SIG-M5 treated with dmso at 0.1 percent for 504 hours (cell line): Measurements from ENCODE around the gene GLDN.

Source experiments
- DNase-seq: peaks from one replicate; lab custom pipeline; 2025; ENCODE audit not compliant: unreplicated experiment; lab: John Stamatoyannopoulos, UW

GLDN gene

DNA sequence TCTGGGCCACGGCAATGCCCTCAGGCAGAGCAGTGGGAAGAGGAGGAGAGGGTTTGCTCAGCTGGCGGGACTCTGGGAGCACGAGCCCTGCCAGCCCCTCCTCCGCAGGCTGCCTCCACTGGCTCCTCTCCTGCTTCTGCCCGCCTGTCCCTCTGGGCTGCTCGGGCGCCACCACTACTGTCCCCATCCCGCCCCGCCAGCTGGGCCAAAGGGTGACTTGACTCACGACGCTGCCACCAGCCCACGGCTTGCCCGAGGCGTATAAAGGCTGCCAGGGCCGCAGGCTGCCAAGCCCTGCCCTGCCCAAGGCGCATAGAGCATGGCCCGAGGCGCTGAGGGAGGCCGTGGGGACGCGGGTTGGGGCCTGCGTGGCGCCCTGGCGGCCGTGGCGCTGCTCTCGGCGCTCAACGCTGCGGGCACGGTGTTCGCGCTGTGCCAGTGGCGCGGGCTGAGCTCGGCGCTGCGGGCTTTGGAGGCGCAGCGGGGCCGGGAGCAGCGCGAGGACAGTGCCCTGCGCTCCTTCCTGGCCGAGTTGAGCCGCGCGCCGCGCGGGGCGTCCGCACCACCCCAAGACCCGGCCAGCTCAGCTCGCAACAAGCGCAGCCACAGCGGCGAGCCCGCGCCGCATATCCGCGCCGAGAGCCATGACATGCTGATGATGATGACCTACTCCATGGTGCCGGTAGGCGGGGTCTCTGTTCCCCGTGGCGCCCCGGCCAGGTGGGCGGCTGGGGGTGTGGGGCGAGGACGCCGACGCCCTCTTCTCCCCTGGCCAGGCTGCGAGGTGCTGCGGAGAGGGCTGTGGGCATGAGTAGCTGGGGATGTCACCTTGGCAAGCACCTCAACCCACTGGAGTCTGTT is at the start of gene GLDN:
TSS of gene GLDN (plus strand) at position 290 of the 861 bp plus-strand sequence. CDS start at position 320, 30 bp downstream.
- no peak for DNase-seq

GRCh38 chr15:51298620-51299019 is 42.8 kb upstream of the GLDN start:
- no peak for DNase-seq

DNA sequence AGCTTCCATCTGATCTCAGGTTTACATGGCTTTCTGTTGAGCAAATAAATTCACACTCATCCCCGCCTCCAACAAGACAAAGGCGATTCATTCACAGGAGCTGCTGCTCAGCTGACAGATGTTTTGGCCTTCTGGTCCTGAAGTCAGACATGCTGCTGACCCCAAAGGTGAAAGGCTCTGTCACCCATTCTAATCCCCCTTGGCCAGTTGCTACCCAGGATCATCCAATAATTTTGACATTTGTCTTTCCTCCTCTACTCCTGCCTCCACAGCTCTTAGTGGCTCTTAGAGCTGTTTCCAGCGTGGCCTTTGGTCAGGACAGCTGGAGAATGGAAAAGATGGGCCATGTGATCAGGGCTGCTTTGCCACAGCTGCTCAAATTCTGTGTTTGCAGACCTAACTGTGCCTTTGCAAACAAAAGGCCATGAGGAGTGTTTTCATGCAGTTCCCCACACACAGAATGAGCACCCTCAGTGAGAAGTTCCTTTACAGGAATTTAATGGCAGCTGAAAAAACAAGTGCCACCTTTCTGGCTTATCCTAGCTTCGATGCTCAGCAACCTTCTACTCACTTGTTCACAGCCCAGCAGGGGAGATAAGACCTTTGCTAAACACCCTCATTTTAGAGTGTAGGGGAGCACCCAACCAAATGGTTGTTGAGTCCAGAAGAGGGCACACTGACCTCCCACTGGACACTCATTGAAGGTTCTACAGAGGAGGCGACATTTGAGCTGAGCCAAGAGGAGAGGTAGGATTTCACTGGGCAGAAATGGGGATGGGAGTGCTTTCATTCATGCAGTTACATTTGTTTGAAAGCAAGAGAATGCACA is 42.1 kb upstream of the GLDN start:
- DNase-seq = no peak

DNA sequence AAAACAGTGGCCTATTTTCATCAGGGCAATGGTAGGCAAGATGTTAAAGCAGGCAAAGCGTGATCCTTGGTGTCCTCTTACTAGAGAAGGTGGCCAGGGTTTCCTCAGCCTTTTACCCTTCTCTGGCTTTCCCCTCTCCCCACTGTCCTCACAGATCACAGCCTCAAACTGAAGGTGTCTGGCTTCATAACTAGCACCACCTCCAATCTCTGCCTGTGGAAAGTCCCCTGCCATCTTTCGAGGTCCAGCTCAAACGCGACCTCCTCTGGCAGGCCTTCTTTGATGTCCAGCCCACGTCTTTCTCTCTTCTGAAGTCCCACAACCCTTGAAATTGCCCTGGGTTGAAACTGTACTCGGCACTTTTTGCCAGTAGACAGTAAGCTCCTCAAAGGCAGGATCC is 39.0 kb upstream of the GLDN start:
- DNase-seq = no peak

DNA sequence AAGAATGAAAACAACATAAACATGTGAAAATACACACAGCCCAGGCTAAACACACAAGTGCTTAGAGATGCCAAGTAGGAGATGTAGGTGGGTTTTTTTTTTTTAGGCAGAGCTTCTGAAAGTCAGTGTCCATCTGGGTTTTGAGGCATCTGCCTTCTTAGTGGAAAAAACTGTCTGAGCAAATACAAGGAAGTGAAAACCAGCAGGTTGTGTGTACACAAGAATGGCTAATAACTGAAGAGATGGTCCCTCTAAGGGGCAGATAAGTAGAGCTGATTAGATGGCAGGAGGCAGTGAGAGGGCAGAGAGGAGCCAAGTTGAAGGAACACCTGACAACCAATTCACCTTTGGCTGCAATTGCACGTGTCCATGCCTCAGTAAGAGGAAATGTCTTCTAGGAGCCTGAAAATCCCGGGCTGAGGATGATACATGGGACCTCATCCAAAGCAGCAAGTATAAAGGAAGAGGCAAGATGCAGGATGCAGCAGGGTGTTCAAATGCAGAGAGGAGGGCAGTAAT is 37.9 kb upstream of the GLDN start:
- DNase-seq = no peak

GRCh38 chr15:51307325-51307724 is 34.1 kb upstream of the GLDN start:
- DNase-seq = no peak

DNA sequence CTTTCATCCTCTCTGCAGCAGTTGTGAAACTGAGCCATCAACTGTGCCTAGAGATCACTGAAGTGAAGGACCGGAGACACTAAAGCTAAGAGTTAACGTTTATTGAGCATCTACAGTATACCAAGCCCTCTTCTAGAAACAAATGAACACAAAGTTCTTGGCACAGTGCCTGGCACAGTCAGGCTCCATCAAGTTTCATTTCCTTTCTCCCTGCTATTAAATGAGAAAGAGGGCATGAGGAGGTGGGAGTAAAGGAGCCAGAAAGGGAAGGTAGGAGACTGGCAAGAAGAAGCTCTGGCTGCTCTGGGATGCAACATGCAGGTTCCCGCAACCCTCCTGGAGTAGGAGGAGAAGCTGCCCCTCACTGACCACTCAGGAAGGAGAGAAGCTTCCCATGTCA is 33.6 kb upstream of the GLDN start:
- DNase-seq = no peak

DNA sequence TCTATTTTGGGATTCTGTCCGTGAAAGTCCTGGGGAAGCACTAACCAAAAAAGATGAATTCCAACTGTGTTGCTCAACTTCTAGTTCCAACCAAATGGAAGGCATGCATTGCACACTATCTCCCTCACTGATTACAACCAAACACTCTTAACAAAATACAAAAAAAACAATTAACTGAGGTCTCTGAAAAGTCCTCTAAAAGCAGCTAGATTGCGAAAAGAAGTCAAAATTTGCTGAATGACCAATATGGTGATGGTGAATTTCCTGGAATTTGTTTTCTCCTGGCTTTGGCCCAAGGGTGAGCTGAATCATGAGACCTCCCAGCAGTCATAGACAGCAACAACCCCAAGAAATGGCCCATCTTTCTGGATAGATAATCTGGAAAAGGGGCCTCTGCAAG is 31.4 kb upstream of the GLDN start:
- DNase-seq = no peak

DNA sequence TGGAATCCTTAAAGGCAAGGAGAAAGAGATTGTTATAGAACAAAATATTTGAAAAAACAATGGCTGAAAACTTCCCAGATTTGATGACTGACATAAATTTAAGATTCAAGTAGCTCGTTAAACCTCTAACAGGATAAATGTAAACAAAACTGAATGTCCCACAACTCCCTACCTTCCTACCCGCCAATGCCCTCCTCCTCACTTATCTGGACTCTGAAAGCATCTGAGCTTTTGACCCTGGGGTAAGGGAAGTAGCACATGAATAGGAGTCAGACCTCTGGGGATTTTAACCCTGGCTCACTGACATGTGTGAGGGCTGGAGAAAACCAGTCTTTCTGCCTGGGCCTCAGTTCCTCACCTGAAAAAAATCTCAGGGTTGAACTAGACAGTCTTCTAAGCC is 29.9 kb upstream of the GLDN start:
- no peak for DNase-seq

GRCh38 chr15:51312166-51313073 is 29.0 kb upstream of the GLDN start:
- DNase-seq = no peak

- no peak for DNase-seq
Measured at GRCh38 chr15:51313074-51313393, 28.4 kb upstream of the GLDN start.

DNA sequence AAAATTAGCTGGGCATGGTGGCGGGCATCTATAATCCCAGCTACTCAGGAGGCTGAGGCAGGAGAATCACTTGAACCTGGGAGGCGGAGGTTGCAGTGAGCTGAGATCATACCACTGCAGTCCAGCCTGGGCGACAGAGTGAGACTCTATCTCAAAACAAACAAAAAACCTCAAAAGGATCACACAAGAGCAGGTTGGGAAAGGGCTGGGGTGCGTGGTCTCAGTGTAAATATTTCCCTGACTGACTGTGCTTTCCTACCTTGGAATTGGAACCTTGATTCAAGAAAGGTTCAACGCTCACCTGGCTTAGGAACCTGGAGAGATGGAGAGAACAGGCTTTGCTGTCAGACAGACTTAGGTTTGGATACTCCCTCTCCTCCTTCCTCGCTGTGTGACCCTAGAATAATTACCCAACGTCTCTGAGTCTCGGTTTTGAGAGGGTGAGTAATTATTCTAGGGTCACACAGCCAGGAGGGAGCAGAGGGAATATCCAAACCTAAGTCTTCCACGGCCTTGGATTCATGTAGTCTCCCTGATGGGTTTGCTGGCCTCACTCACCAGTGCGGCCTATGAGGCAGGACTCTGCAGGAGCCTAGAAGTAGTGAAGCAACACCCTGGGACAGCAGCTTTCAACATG is 27.7 kb upstream of the GLDN start:
- no peak for DNase-seq

DNA sequence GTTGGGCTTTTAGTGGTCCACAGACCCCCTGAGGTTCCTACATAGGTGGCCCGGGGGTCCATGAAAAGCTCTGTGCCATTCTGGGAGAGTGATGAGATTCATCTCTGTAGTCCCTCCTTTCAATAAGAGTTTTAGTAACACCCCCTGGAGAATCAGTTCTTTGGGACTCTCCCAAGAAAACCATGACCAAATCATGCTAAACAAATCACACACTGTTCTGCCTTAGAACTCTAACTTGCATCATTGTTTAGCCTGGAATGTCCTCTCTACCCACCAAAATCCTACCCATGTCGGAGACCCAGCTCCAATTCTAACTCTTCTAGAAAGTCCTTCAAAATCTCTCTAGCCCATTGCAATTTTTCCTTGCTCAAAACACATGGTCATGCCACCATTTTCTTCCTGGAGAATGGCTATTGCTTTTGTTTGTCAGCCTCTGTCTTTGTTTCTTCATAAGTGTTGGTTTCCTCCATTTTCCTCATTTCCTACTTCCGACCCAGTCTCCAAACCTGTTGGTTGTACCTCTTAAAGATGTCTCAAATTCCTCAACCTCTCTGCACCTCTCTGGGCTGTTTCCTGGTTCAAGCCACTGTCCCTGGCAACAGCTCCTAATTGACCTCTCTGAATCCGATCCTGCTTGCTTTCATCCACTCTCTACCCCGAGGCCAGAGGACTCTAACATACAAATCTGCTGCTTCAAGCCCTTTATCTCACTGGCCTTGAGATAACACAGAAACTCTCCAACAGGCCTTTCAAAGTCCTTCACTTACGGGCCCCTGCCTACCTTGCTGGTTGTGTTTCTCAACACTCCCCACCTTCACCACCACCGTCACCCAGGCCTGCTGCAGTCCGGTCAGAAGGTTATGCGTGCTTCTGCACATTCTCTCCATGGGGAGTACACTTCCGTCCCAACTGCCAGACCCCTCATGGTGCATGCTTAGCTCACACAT is 26.8 kb upstream of the GLDN start:
- no peak for DNase-seq

DNA sequence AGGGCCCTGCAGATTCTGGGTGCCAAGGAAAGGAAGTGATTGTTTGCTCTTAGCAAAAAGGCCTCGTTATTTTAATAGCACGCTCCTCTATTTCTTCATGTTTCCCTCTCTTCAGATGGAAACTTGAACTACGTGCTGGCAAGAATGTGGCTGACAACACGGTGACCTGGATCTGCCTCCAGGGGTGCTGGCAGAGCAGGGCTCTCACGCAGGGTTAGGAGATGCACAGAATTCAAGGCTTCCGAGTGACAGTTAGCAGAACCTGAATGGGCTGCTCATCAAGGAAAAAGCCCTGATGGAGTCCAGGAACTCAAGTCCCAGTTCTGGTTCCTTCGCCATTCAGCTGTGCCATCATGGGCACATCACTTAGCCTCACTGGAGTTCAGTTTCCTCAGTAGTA is 25.7 kb upstream of the GLDN start:
- no peak for DNase-seq

DNA sequence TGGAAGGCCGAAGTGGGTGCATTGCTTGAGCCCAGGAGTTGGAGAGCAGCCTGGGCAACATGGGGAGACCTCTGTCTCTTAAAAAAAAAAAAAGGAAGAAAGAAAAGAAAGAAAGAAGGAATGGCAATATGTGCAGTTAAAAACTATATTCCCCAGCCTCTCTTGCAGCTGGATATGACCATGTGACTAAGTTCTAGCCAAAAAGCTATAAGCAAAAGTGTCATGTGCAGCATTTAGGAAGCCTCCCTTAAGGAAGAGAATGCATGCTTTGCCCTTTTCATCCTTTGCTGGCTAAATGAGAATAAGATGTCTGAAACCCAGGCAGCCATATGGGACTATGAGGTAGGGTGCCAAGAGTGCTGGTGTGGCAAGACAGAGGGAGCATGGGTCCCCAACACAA is 24.8 kb upstream of the GLDN start:
- no peak for DNase-seq

DNA sequence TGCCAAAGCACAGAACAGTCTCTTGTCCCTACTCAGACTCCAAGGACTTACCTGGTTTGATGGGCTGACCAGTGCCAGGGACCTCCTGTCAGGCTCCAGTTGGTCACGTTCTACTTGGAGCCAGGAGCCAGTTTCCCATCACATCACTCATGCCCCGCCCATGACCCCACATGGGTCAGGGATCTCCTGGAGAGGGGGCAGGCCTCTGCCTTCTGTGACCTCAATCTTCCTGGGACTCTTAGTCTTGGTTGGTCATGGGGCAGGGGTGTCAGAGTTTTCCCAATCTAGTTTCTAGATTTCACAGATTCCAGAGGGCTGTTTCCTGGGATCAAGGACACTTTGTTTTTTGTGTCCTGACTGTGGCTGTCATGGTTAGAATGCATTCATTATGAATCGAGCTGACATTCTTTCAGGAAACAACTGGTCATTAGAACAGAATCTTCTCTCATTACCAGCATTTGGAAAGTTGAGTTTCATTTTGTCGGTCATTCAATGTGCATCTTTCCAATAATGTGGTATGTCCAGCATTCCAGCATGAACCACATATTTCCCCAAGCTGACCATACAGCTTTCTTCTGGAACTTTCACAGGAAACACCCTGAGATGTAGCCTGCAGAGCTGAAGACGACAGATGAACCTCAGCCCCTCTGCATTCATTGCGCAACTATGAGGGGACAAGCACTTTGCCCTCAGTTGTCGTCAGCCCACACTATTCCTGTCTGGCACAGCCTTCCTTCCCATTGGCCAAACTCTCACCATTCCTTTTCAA is 22.9 kb upstream of the GLDN start:
- DNase-seq = no peak

- no peak for DNase-seq
Measured at GRCh38 chr15:51319539-51319938, 21.9 kb upstream of the GLDN start.

- no peak for DNase-seq
Measured at GRCh38 chr15:51320843-51321242, 20.6 kb upstream of the GLDN start.

- no peak for DNase-seq
Measured at GRCh38 chr15:51321316-51321715, 20.1 kb upstream of the GLDN start.
